Gastroesophageal sphincter (tissue), 4 donors: Measurements from ENCODE around the gene FAM83D. TPM values are rescaled to one million over a fixed set of nuclear protein-coding genes. Genes with fewer than 3 reads are reported as not detected.
"Not testable (repeated sequence)": the region's sequence is repeated elsewhere in the genome, so short reads cannot be mapped to it uniquely, and the experiment has no call there.

Experiments used
- ATAC-seq: fragments of 150-250 bp; one replicate; pipeline ENCODE4 v1.9.1; 2016; ENCODE audit warnings: mild to moderate bottlenecking, moderate library complexity
- H3K27ac ChIP-seq, 4 donors: fragments of 200-600 bp; sonication (generic) in 3 of 4; 1 replicate in 3 of 4; 2 replicates in 1 of 4; pipeline ENCODE4 v1.5.1; 2016 to 2019
- H3K27me3 ChIP-seq: fragments of 200-600 bp; sonication (generic); one replicate; pipeline ENCODE4 v1.5.1; 2019
- H3K36me3 ChIP-seq, 2 donors: fragments of 200-600 bp; sonication (generic); one replicate each; pipeline ENCODE4 v1.5.1; 2019; ENCODE audit warnings: control low read depth in 1 of 2
- H3K4me1 ChIP-seq, 3 donors: fragments of 200-600 bp; sonication (generic); 1 replicate in 2 of 3; 2 replicates in 1 of 3; pipeline ENCODE4 v1.5.1; 2016 to 2019; ENCODE audit warnings: control low read depth in 2 of 3
- H3K4me3 ChIP-seq, 2 donors: fragments of 200-600 bp; sonication (generic); one replicate each; pipeline ENCODE4 v1.5.1; 2019; ENCODE audit warnings: mild to moderate bottlenecking in 1 of 2, moderate library complexity in 1 of 2
- H3K9me3 ChIP-seq, 3 donors: fragments of 200-600 bp; sonication (generic); one replicate each; pipeline ENCODE4 v1.5.1; 2017 to 2019; ENCODE audit warnings: control low read depth in 2 of 3
- EP300 ChIP-seq: sonication (generic); formaldehyde crosslinking; IDR thresholded peaks from one replicate; pipeline ENCODE4 v1.6.1; 2017; ENCODE audit warnings: antibody characterized with exemption, mild to moderate bottlenecking
- POLR2A ChIP-seq, 2 donors: fragments of 450-650 bp; IDR thresholded peaks; one replicate each; pipeline ENCODE4 v1.6.1; 2017; ENCODE audit warnings: antibody characterized with exemption in 2 of 2, mild to moderate bottlenecking in 2 of 2, moderate library complexity in 1 of 2
- POLR2AphosphoS5 ChIP-seq: sonication (generic); formaldehyde crosslinking; IDR thresholded peaks from one replicate; pipeline ENCODE4 v1.6.1; 2017; ENCODE audit warnings: antibody characterized with exemption
- WGBS, 2 donors: methylation state at CpG; one replicate each; pipeline ENCODE4 v1.1.5; 2018; ENCODE audit warnings: low coverage in 1 of 2; 5-methylcytosine and 5-hydroxymethylcytosine counted together
- total RNA-seq, 4 donors: library from RNA; depleted of rRNA; stranded (reverse); fragments of >200 nt; gene quantifications; one replicate each; pipeline ENCODE4 v1.1.0, GENCODE V29; 2016
- TF ChIP-seq, protein P1 (sequence below), 4 experiments: fragments of 200-600 bp in 2 of 4; fragments of 450-650 bp in 2 of 4; sonication (generic) in 1 of 4; IDR thresholded peaks; one replicate each; pipeline ENCODE4 v1.5.1; 2017 to 2019; ENCODE audit warnings: antibody characterized with exemption in 4 of 4, mild to moderate bottlenecking in 2 of 4, moderate library complexity in 2 of 4

FAM83D gene
- total RNA-seq, 4 donors from 2014 or later = 62.7 to 240 (median 158) TPM

DNA sequence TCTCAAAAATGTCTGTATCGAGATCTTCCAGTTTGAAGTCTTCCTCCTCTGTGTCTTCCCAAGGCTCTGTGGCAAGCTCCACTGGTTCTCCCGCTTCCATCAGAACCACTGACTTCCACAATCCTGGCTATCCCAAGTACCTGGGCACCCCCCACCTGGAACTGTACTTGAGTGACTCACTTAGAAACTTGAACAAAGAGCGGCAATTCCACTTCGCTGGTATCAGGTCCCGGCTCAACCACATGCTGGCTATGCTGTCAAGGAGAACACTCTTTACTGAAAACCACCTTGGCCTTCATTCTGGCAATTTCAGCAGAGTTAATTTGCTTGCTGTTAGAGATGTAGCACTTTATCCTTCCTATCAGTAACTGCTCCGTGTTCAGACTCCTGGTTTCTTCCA is 25.9 kb downstream of the FAM83D start:
- Histone ChIP-seq H3K9me3 (no peaks in the 10 kb centered on the region), H3K4me3 (no peak overlapping the region), H3K36me3 (peaks cover 0 to 61% of the 10 kb centered on the region in 2 donors), H3K4me1 (no peaks in the 10 kb centered on the region), H3K27me3 (no peaks in the 10 kb centered on the region), H3K27ac (no peak overlapping the region)
- TF ChIP-seq EP300 = no peak
- no peak for TF ChIP-seq POLR2AphosphoS5
- TF ChIP-seq, protein P1, sequence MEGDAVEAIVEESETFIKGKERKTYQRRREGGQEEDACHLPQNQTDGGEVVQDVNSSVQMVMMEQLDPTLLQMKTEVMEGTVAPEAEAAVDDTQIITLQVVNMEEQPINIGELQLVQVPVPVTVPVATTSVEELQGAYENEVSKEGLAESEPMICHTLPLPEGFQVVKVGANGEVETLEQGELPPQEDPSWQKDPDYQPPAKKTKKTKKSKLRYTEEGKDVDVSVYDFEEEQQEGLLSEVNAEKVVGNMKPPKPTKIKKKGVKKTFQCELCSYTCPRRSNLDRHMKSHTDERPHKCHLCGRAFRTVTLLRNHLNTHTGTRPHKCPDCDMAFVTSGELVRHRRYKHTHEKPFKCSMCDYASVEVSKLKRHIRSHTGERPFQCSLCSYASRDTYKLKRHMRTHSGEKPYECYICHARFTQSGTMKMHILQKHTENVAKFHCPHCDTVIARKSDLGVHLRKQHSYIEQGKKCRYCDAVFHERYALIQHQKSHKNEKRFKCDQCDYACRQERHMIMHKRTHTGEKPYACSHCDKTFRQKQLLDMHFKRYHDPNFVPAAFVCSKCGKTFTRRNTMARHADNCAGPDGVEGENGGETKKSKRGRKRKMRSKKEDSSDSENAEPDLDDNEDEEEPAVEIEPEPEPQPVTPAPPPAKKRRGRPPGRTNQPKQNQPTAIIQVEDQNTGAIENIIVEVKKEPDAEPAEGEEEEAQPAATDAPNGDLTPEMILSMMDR (IDR thresholded peaks at IDR 0.05) = no peak
- TF ChIP-seq POLR2A (IDR thresholded peaks at IDR 0.05) = no peak
- WGBS, 2 donors = 93 to 100% methylated on average over 5 to 6 of the region's 6 CpGs
- no peak for ATAC-seq

- 89 to 91% methylated on average over 6 to 8 of the region's 8 CpGs for WGBS, 2 donors
- peaks cover 0 to 45% of the 10 kb centered on the region in 2 donors for H3K36me3 ChIP-seq
- no peaks in the 10 kb centered on the region for H3K27me3 ChIP-seq
- H3K9me3 ChIP-seq = no peaks in the 10 kb centered on the region
- H3K27ac ChIP-seq = peak overlapping the region in 1 of 4 donors; percentile 23
- TF ChIP-seq EP300 (no peak), POLR2A (IDR thresholded peaks at IDR 0.05) (no peak), POLR2AphosphoS5 (no peak)
- TF ChIP-seq, protein P1 (IDR thresholded peaks at IDR 0.05) = no peak
- H3K4me3 ChIP-seq = no peak overlapping the region
- ATAC-seq = no peak
- H3K4me1 ChIP-seq = no peaks in the 10 kb centered on the region
Measured at GRCh38 chr20:38953630-38954340, 27.6 kb downstream of the FAM83D start.

GRCh38 chr20:38957235-38957876 is 31.1 kb downstream of the FAM83D start:
- H3K27ac ChIP-seq = peak overlapping the region in 1 of 4 donors; percentile 29
- H3K27me3 ChIP-seq = no peaks in the 10 kb centered on the region
- ATAC-seq = no peak
- 92% methylated on average over 5 of the region's 5 CpGs for WGBS, 2 donors
- H3K36me3 ChIP-seq = peaks cover 0 to 10% of the 10 kb centered on the region in 2 donors
- peaks cover 0 to 9% (median 0%) of the 10 kb centered on the region in 3 donors for H3K4me1 ChIP-seq
- H3K9me3 ChIP-seq = no peaks in the 10 kb centered on the region
- H3K4me3 ChIP-seq = no peak overlapping the region
- TF ChIP-seq, protein P1 (IDR thresholded peaks at IDR 0.05) = no peak
- TF ChIP-seq EP300 (no peak), POLR2AphosphoS5 (no peak), POLR2A (IDR thresholded peaks at IDR 0.05) (no peak)

DNA sequence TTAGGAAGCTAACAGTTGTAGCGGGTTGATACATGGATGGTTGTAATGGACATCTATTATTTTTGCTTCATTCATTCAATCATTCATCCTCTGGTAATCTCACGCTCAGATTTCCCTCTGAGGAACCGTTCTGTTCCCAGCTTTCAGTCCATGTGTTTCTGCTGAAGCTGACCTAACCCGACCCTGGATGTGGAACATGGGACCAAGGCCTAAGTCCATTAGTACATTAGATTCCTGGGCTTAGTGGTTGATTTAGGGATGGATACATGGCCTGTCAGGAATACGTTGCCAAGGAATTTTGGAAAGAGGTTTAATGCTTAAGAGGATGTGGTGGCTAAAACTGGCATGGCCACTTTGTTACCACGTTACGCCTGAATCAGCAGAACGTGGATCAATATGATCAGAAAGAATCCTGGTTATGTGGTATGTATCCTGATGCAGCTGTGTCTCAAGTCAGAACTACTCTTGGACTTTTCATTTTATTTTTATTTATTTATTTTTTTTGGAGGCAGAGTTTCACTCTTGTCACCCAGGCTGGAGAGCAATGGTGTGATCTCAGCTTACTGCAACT is 31.8 kb downstream of the FAM83D start:
- Histone ChIP-seq H3K9me3 (no peaks in the 10 kb centered on the region), H3K27me3 (no peaks in the 10 kb centered on the region), H3K27ac (no peak overlapping the region), H3K36me3 (peaks cover 0 to 5% of the 10 kb centered on the region in 2 donors), H3K4me1 (peaks cover 0 to 13% (median 2%) of the 10 kb centered on the region in 3 donors), H3K4me3 (no peak overlapping the region)
- WGBS, 2 donors = 85 to 92% methylated on average over 5 to 7 of the region's 8 CpGs
- TF ChIP-seq EP300 = no peak
- TF ChIP-seq, protein P1 (IDR thresholded peaks at IDR 0.05) = no peak
- TF ChIP-seq POLR2A (IDR thresholded peaks at IDR 0.05) = no peak
- no peak for TF ChIP-seq POLR2AphosphoS5
- no peak for ATAC-seq

GRCh38 chr20:38960187-38960687 is 34.0 kb downstream of the FAM83D start:
- H3K4me3 ChIP-seq, ATAC-seq: not testable (repeated sequence)
- 85 to 93% methylated on average over 9 of the region's 9 CpGs for WGBS, 2 donors

More at GRCh38 chr20:38960187-38960687, 34.0 kb downstream of the FAM83D start:
- not testable (repeated sequence) for H3K27me3 ChIP-seq, H3K9me3 ChIP-seq, H3K36me3 ChIP-seq, H3K27ac ChIP-seq
- H3K4me1 ChIP-seq = peaks cover 0 to 30% (median 2%) of the 10 kb centered on the region in 3 donors
